H1 (cell line): ENCODE results near the gene FAM120A. TPM values are rescaled to one million over a fixed set of nuclear protein-coding genes. Genes with fewer than 3 reads are reported as not detected.

Source experiments
- TBP ChIP-seq: IDR thresholded peaks from 2 replicates; pipeline ENCODE4 v1.6.1; 2011; ENCODE audit warnings: low read depth, low read length, improper control_type of control experiment
- polyA plus RNA-seq, 7 experiments: library from polyadenylated mRNA; depleted of rRNA in 3 of 7; stranded (reverse) in 5 of 7; unstranded in 2 of 7; fragments of >200 nt in 5 of 7; fragments of 200-250 nt in 2 of 7; gene quantifications; 1 replicate in 5 of 7; 2 replicates in 1 of 7; 4 replicates in 1 of 7; pipeline versions ENCODE4 v1.2.1 to v1.2.3, GENCODE V29; 2011 to 2013; ENCODE audit warnings: missing spikeins in 2 of 7, mixed read lengths in 2 of 7
- total RNA-seq: library from RNA; stranded (reverse); fragmentation: NEBNext Ultra II Directional; extraction: Animal tissue kit (Norgen Biotek cat#: 25700); gene quantifications from 2 replicates; pipeline ENCODE4 v1.2.1, GENCODE V29; 2021

Gene FAM120A
- total and polyA plus RNA-seq, 2 of the 8 experiments (the other 6 are each of a cell fraction or from before 2014, with no cell fraction given): 24.9 to 54.7 TPM

DNA sequence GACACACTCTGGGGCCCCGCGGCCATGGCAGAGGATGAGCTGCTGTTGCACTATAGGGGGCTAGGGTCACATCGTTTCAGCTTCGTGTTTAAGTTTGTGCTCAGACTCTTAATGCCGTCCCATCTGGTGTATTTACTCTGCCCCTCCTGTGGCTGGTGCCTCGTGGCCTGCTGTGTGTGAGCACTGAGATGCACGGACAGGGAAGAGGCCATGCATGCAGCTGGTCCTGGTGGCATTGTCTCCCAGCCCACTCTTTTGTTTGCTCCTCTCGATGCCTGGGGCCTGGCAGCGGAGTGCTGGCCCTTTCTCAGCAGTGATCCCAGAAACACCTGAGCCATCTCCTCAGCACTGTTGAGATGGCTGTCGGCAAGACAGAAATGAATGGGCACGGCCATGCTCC lies 94.9 kb downstream of the FAM120A start (continued):
- TF ChIP-seq TBP: no peak
